Progenitor cell of endocrine pancreas (in vitro differentiated cells): ENCODE results near the gene RAET1G. TPM values are rescaled to one million over a fixed set of nuclear protein-coding genes. Genes with fewer than 3 reads are reported as not detected.
"Not testable (repeated sequence)": the region's sequence is repeated elsewhere in the genome, so short reads cannot be mapped to it uniquely, and the experiment has no call there.

Experiments
- DNase-seq: peaks from one replicate; pipeline ENCODE4 v3.0.0; 2021; ENCODE audit warnings: low spot score; ENCODE audit not compliant: unreplicated experiment
- H3K27ac Mint-ChIP-seq: 2 replicates; pipeline ENCODE4 v1.8.0; 2021; ENCODE audit warnings: mild to moderate bottlenecking, moderate library complexity, mixed read lengths
- H3K27me3 Mint-ChIP-seq: 2 replicates; pipeline ENCODE4 v1.8.0; 2021; ENCODE audit warnings: mixed read lengths
- H3K36me3 Mint-ChIP-seq: 2 replicates; pipeline ENCODE4 v1.8.0; 2022; ENCODE audit warnings: mixed read lengths; ENCODE audit not compliant: insufficient read depth
- H3K4me1 Mint-ChIP-seq: 2 replicates; pipeline ENCODE4 v1.8.0; 2021; ENCODE audit warnings: low read depth, mixed read lengths
- H3K4me3 Mint-ChIP-seq: 2 replicates; pipeline ENCODE4 v1.8.0; 2021; ENCODE audit warnings: low read depth, mild to moderate bottlenecking, moderate library complexity, mixed read lengths
- H3K9me3 Mint-ChIP-seq: 2 replicates; pipeline ENCODE4 v1.8.0; 2021; ENCODE audit warnings: low read depth, mixed read lengths
- total RNA-seq: library from RNA; stranded (reverse); gene quantifications from 2 replicates; pipeline ENCODE4 v1.2.1, GENCODE V29; 2021
- TF ChIP-seq, protein P1 (sequence below): fragments of 200-600 bp; sonication (generic); IDR thresholded peaks from one replicate; pipeline ENCODE4 v1.5.0; 2021; ENCODE audit warnings: antibody characterized with exemption, mild to moderate bottlenecking; ENCODE audit not compliant: unreplicated experiment

Gene RAET1G
- total RNA-seq, 1 donor from 2014 or later = not detected

- Mint-ChIP-seq H3K36me3 (no peaks in the 10 kb centered on the region), H3K4me1 (peaks cover 7% of the 10 kb centered on the region), H3K4me3 (no peak overlapping the region), H3K27ac (no peak overlapping the region), H3K9me3 (no peaks in the 10 kb centered on the region), H3K27me3 (peaks cover 95% of the 10 kb centered on the region)
- no peak for DNase-seq
- TF ChIP-seq, protein P1, sequence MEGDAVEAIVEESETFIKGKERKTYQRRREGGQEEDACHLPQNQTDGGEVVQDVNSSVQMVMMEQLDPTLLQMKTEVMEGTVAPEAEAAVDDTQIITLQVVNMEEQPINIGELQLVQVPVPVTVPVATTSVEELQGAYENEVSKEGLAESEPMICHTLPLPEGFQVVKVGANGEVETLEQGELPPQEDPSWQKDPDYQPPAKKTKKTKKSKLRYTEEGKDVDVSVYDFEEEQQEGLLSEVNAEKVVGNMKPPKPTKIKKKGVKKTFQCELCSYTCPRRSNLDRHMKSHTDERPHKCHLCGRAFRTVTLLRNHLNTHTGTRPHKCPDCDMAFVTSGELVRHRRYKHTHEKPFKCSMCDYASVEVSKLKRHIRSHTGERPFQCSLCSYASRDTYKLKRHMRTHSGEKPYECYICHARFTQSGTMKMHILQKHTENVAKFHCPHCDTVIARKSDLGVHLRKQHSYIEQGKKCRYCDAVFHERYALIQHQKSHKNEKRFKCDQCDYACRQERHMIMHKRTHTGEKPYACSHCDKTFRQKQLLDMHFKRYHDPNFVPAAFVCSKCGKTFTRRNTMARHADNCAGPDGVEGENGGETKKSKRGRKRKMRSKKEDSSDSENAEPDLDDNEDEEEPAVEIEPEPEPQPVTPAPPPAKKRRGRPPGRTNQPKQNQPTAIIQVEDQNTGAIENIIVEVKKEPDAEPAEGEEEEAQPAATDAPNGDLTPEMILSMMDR = no peak
Observed at GRCh38 chr6:149921361-149921760, 1.6 kb downstream of the RAET1G start.

DNA sequence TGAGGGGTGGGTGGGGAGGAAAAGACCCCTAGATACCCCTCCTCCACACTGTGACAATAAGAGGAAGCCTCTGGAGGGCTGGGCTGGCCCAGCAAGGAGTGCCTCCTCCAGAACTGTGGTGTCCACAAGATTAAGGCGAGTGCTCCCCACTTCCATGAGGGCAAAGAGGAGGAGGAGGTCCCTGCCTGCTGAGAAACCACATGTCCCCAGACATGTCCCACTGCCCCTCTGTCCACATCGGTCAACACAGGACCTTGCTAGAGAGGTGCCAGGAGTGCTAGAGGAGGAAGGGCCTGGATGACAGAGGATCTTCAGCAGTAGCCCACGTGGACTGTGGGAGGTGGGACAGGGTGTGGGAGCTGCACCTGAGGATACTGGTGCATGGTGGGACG lies 3.1 kb downstream of the RAET1G start:
- TF ChIP-seq, protein P1 = no peak
- H3K4me3 Mint-ChIP-seq = no peak overlapping the region
- no peaks in the 10 kb centered on the region for H3K36me3 Mint-ChIP-seq
- H3K27me3 Mint-ChIP-seq = peaks cover 87% of the 10 kb centered on the region
- H3K27ac Mint-ChIP-seq = no peak overlapping the region
- H3K9me3 Mint-ChIP-seq = no peaks in the 10 kb centered on the region
- no peak for DNase-seq
- H3K4me1 Mint-ChIP-seq = peaks cover 6% of the 10 kb centered on the region

GRCh38 chr6:149919126-149919833 lies 3.6 kb downstream of the RAET1G start:
- H3K36me3 Mint-ChIP-seq, H3K27ac Mint-ChIP-seq, H3K4me3 Mint-ChIP-seq, DNase-seq, H3K4me1 Mint-ChIP-seq, H3K9me3 Mint-ChIP-seq: not testable (repeated sequence)
- peaks cover 86% of the 10 kb centered on the region for H3K27me3 Mint-ChIP-seq

DNA sequence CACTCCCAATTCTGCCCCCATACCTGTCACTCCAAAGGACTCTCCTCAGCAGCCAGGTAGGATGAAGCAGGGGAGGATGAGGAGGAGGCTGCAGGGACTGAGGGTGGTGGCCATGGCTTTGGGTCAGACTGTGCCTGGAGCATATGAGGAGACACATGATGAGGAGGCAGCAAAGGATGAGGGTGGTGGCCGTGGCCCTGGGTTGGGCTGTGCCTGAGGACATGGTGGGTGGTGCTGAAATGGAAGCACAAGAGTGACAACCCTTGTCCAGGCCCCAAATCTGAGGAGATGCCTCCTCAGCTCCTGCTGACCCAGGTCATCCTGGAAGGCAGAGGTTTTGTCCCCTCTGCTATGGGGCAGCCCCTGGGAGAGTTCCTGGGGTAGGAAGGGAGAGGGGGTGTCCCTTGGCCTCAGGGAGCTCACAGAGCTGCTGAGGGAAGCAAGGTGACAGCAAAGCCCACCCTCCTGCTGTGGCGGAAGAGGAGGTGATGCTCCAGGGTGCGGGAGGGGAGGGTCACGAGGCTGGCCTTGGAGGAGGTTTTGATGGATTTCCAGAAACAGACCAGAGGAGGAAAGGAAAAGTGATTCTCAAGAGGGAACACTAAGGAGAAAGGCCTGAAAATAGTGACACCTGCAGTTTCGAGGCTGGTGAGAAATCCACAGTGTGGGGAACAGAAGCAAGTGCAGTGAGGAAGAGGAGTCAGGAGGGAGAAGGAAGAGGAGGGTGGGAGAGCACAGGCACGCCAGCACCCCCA lies 4.6 kb downstream of the RAET1G start:
- peaks cover 86% of the 10 kb centered on the region for H3K27me3 Mint-ChIP-seq
- H3K4me3 Mint-ChIP-seq = no peak overlapping the region
- H3K9me3 Mint-ChIP-seq = no peaks in the 10 kb centered on the region
- H3K36me3 Mint-ChIP-seq = no peaks in the 10 kb centered on the region
- no peak overlapping the region for H3K27ac Mint-ChIP-seq
- peaks cover 6% of the 10 kb centered on the region for H3K4me1 Mint-ChIP-seq
- TF ChIP-seq, protein P1 = no peak
- DNase-seq = no peak

DNA sequence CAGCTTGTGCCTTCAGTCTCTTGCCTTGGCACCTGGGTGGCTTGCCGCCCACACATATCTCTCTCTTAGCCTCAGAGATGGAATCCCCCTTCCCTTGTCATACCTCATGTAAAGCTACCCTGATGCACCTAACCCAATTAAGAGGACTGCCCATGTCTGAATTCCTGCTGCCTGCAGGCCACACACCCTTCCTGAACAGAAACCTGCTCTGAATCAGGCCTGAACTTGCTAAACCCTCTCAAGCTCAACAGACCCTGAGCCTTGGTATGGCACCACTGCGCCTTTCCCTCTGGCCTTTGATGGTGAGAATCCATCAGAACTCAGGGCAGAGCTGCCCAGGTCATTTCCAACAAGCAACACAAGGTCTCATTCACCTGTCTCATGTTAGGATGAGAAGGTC lies 5.2 kb downstream of the RAET1G start:
- H3K27ac Mint-ChIP-seq = no peak overlapping the region
- TF ChIP-seq, protein P1 = no peak
- peaks cover 86% of the 10 kb centered on the region for H3K27me3 Mint-ChIP-seq
- no peak overlapping the region for H3K4me3 Mint-ChIP-seq
- no peak for DNase-seq
- no peaks in the 10 kb centered on the region for H3K36me3 Mint-ChIP-seq
- no peaks in the 10 kb centered on the region for H3K9me3 Mint-ChIP-seq
- H3K4me1 Mint-ChIP-seq = peaks cover 1% of the 10 kb centered on the region
